A673 (cell line): Measurements from ENCODE around the gene H6PD. TPM values are rescaled to one million over a fixed set of nuclear protein-coding genes. Genes with fewer than 3 reads are reported as not detected.

Experiments used
- total RNA-seq: library from RNA; stranded (reverse); gene quantifications from 2 replicates; pipeline ENCODE4 v1.2.3, GENCODE V29; 2021

H6PD gene
- total RNA-seq, 1 experiment from 2014 or later: 6.2 TPM

Other genes with a start within 250 kb of the H6PD start
- not detected in 2 replicates for gene SLC2A7, start 208.4 kb upstream of the H6PD start, total RNA-seq
- not detected in 2 replicates for gene SLC2A5, start 165.1 kb upstream of the H6PD start, total RNA-seq
- gene GPR157, start 105.7 kb upstream of the H6PD start, total RNA-seq: 0.34 and 0.87 TPM in 2 replicates
- 7.5 and 11.8 TPM in 2 replicates for gene SPSB1, start 58.1 kb downstream of the H6PD start, total RNA-seq